ENCODE results near the gene TMEM97.

- TF ChIP-seq CTCF (IDR thresholded peaks at IDR 0.05; ENCODE audit: low read length) (no peak), EZH2 (IDR thresholded peaks at IDR 0.05; ENCODE audit: borderline replicate concordance, low read length) (no peak)
These were observed 53.4 kb downstream of the TMEM97 start for GRCh38 chr17:28372203-28372944.

Measured in OCI-LY1 (cell line).